ENCODE results near the gene KCTD15. TPM values are rescaled to one million over a fixed set of nuclear protein-coding genes. Genes with fewer than 3 reads are reported as not detected.

Gene KCTD15
- total RNA-seq, 1 experiment from 2014 or later = 9.9 TPM

DNA sequence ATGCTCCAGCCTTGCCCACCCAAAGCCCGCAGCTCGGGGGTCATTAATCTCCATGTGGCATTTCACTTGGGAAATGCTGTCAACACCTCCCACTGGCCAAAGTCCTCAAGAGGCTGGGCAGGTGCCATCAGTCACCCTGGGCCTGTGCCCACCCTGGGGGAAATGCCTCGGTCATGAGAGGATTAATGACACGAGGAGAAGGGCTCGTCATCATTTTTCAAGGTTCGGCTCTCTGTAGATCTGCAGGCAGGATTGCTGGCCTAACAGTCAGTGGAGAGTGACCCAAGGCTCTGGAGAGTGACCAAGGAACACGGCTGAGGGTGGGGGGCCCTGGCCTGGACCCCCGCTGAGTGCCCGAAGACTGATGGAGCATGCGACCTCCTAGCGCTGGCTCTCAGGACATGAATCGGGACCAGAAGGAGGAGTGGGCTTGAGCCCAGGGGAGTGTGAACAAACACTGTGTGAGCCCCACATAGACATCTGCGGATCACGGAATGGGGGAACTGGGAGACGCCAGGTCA is 15.2 kb upstream of the KCTD15 start:
- no TSS peak for BruUV-seq (replicated peaks)
- Histone ChIP-seq H3K4me3 (ENCODE audit: low read depth, low read length, poor library complexity, severe bottlenecking) (no peak overlapping the region), H3K27ac (ENCODE audit: low read depth, low read length, poor library complexity, severe bottlenecking) (no peak overlapping the region), H3K9me3 (ENCODE audit: low read depth, low read length, poor library complexity, severe bottlenecking) (no peaks in the 10 kb centered on the region), H3K36me3 (ENCODE audit: insufficient read depth, low read length, poor library complexity, severe bottlenecking) (no peaks in the 10 kb centered on the region), H3K27me3 (replicated peaks; ENCODE audit: insufficient read depth, low read depth, low read length, poor library complexity) (peaks cover 7% of the 10 kb centered on the region), H3K4me1 (ENCODE audit: insufficient read depth, low read length, poor library complexity, severe bottlenecking) (peaks cover 6% of the 10 kb centered on the region)
- DNase-seq (ENCODE audit: low spot score) = no peak
- CTCF ChIA-PET = no interaction called here
- intact Hi-C loops (cut with micrococcal nuclease; ENCODE audit: unreplicated experiment) = no loop called here
- TF ChIP-seq EZH2 (IDR thresholded peaks at IDR 0.05; ENCODE audit: borderline replicate concordance, low read depth, low read length, poor library complexity, severe bottlenecking) (no peak), CTCF (conservative IDR thresholded peaks at IDR 0.05; ENCODE audit: low read depth, low read length) (no peak)
- POLR2A ChIA-PET (ENCODE audit: low non-redundant PET) = no interaction called here

- no TSS peak for BruUV-seq (replicated peaks)
- CTCF ChIA-PET = no interaction called here
- no peak overlapping the region for H3K4me3 ChIP-seq (ENCODE audit: low read depth, low read length, poor library complexity, severe bottlenecking)
- TF ChIP-seq CTCF (conservative IDR thresholded peaks at IDR 0.05; ENCODE audit: low read depth, low read length) (no peak), EZH2 (IDR thresholded peaks at IDR 0.05; ENCODE audit: borderline replicate concordance, low read depth, low read length, poor library complexity, severe bottlenecking) (no peak)
- H3K27ac ChIP-seq (ENCODE audit: low read depth, low read length, poor library complexity, severe bottlenecking) = no peak overlapping the region
- H3K36me3 ChIP-seq (ENCODE audit: insufficient read depth, low read length, poor library complexity, severe bottlenecking) = no peaks in the 10 kb centered on the region
- intact Hi-C loops (cut with micrococcal nuclease; ENCODE audit: unreplicated experiment) = no loop called here
- H3K27me3 ChIP-seq (replicated peaks; ENCODE audit: insufficient read depth, low read depth, low read length, poor library complexity) = peaks cover 9% of the 10 kb centered on the region
- POLR2A ChIA-PET (ENCODE audit: low non-redundant PET) = no interaction called here
- H3K9me3 ChIP-seq (ENCODE audit: low read depth, low read length, poor library complexity, severe bottlenecking) = no peaks in the 10 kb centered on the region
- no peak for DNase-seq (ENCODE audit: low spot score)
- H3K4me1 ChIP-seq (ENCODE audit: insufficient read depth, low read length, poor library complexity, severe bottlenecking) = peaks cover 6% of the 10 kb centered on the region
These were observed 14.7 kb upstream of the KCTD15 start for GRCh38 chr19:33781996-33782395.

GRCh38 chr19:33784432-33784831 is 12.2 kb upstream of the KCTD15 start:
- Histone ChIP-seq H3K27ac (ENCODE audit: low read depth, low read length, poor library complexity, severe bottlenecking) (no peak overlapping the region), H3K27me3 (replicated peaks; ENCODE audit: insufficient read depth, low read depth, low read length, poor library complexity) (peaks cover 20% of the 10 kb centered on the region), H3K4me1 (ENCODE audit: insufficient read depth, low read length, poor library complexity, severe bottlenecking) (no peaks in the 10 kb centered on the region), H3K9me3 (ENCODE audit: low read depth, low read length, poor library complexity, severe bottlenecking) (no peaks in the 10 kb centered on the region), H3K36me3 (ENCODE audit: insufficient read depth, low read length, poor library complexity, severe bottlenecking) (no peaks in the 10 kb centered on the region), H3K4me3 (ENCODE audit: low read depth, low read length, poor library complexity, severe bottlenecking) (no peak overlapping the region)
- TF ChIP-seq EZH2 (IDR thresholded peaks at IDR 0.05; ENCODE audit: borderline replicate concordance, low read depth, low read length, poor library complexity, severe bottlenecking) = no peak
- TF ChIP-seq CTCF (conservative IDR thresholded peaks at IDR 0.05; ENCODE audit: low read depth, low read length) = no peak
- intact Hi-C loops (cut with micrococcal nuclease; ENCODE audit: unreplicated experiment) = no loop called here
- no TSS peak for BruUV-seq (replicated peaks)
- no peak for DNase-seq (ENCODE audit: low spot score)
- ChIA-PET POLR2A (ENCODE audit: low non-redundant PET) (no interaction called here), CTCF (no interaction called here)
